NCI-H2081 (cell line): Measurements from ENCODE around the gene ST7.
"Not testable (repeated sequence)": the region's sequence is repeated elsewhere in the genome, so short reads cannot be mapped to it uniquely, and the experiment has no call there.

Experiments used
- DNase-seq, 2 experiments: peaks; one replicate each; lab custom pipeline; 2025; lab: John Stamatoyannopoulos, UW

The ST7 gene, protein sequence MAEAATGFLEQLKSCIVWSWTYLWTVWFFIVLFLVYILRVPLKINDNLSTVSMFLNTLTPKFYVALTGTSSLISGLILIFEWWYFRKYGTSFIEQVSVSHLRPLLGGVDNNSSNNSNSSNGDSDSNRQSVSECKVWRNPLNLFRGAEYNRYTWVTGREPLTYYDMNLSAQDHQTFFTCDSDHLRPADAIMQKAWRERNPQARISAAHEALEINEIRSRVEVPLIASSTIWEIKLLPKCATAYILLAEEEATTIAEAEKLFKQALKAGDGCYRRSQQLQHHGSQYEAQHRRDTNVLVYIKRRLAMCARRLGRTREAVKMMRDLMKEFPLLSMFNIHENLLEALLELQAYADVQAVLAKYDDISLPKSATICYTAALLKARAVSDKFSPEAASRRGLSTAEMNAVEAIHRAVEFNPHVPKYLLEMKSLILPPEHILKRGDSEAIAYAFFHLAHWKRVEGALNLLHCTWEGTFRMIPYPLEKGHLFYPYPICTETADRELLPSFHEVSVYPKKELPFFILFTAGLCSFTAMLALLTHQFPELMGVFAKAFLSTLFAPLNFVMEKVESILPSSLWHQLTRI

DNA sequence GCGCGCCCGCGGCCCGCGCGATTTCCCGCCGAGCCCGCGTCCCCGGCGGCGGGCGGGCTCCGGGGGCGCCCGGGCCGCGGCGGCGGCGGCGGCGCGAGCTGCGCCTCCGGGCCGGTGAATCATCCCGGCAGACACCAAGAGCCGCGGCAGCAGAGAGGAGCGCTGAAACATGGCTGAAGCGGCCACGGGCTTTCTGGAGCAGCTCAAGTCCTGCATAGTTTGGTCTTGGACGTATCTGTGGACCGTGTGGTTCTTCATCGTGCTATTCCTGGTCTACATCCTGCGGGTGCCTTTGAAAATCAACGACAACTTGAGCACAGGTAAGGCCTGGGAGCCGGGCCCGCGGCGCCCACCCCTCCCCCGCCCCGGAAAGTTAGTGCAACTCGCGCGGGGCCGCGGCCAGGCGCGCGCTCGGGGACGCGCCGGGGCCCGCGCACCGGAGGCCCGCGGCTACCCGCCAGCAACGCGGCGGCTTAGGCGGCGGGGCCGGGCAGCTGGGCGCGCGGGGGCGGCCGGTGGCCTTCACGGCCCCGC, at the start of gene ST7:
ST7 (plus strand) TSS at position 130 of the 534 bp plus-strand sequence; CDS start at position 170, 40 bp downstream.
- DNase-seq: peak; percentile 75 to 82

DNA sequence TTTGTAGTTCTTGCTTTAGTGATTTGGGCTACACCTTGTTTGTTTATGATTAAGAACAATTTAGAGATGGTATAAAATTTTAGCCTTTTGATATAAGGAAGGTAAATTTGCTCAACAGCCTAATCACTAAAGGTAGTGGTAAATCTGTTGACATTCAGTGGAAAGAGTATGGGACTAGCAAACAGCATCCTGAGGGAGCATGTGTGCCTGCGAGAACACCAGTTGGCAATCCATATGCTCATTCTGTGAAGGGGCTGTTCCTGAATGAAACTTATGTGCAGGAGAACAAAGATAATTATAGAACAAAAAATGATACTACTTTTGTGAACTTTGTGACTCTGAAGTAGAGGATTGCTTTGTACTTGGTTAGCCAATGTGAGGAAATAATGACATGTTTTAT, 46.9 kb upstream of the ST7 start:
- no peak for DNase-seq

DNA sequence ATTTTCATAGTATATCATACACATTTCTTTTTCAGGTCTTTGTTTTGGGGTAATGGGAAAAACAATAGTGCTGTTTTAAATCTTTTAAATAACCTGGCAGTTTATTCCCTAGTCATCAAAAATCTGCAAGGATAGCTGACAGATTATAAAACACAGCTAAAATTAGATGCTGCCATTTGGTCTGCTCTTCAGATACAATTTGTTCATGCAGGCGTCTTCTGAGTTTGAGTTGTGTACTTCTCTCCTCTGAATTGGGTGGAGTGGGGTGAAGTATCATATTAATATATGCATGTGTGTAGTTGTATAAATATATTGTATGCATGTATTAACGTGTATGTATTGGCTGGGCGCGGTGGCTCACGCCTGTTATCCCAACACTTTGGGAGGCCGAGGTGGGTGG, 42.9 kb upstream of the ST7 start:
- no peak for DNase-seq

DNA sequence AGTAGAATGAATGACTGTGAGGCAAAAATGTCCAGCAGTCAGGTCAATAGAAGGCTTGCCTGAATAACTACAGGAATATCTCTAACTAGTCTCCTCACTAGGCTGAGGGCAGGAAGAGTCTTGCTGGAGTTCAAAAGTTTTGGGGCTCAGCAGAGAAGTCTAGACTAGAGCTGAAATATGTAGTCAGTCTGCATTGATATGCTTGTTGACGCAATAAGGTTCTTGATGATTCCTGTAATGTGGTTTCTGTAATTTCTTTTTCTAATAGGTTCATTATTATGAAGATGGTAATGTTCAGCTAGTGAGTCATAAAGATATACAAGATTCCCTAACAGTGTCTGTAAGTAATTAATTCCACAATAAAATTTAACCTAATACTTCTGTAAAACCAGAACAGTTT, 41.5 kb upstream of the ST7 start:
- no peak for DNase-seq

DNA sequence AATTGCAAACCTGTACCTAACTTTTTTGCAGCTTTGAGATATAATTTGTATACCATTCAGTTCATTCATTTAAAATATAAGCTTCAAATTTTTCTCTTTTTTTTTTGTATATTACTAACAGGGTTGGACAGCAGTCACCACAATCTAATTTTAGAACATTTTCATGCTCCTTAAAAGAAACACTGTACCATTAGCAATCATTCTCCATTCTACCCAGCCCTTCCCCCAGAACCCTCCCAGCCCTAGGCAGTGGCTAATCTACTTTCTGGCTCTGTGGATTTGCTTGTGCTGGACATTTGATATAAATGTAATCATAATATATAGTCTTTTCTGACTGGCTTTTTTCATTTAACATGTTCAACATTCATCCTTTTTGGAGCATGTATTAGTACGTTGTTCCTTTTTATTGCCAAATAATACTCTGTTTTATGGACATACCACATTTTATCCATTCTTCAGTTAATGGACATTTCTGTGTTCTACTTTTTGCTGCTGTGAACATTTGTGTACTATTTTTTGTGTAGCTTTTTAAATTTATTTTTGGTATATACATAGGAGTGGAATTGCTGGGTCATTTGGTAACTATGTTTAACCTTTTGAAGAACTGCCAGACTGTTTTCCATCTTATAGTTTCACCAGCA, 40.9 kb upstream of the ST7 start:
- no peak for DNase-seq

DNA sequence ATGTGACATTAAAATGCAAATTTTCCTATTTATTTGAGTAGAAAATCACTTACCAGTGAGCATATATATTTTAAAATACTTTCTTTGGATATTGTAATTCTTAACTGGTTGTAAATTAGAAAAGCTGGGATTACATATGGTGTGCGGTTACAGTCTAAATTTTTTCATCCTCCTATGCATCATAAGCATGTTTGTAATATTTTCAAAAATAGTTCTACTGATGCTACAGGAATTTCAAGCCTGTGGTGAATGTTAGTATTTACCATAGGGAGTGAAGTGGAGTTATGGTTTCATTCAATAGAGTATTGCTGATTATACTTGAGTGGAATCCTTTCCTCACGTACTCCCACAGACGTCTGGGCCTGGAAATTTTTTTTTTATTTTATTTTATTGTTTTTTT, 34.6 kb upstream of the ST7 start:
- DNase-seq: no peak

DNA sequence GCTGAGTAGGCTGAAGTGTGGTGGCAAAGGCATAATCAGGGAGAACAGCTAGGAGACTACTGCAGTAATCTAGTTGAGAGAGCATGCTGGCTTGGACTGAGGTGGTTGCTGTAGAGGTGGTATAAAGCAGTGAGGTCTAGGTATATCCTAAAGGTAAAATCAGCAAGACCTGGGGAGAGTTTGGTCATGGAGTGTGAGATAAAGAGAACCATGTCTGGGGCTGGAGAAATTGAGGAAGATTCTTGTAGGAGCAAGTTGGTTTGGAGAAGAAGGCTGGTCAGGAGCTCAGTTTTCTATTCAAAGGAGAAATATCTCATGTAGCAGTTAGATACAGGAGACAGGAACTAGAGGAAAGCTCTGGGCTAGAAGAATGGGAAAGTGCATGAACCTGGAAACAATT, 32.9 kb upstream of the ST7 start:
- DNase-seq: no peak

DNA sequence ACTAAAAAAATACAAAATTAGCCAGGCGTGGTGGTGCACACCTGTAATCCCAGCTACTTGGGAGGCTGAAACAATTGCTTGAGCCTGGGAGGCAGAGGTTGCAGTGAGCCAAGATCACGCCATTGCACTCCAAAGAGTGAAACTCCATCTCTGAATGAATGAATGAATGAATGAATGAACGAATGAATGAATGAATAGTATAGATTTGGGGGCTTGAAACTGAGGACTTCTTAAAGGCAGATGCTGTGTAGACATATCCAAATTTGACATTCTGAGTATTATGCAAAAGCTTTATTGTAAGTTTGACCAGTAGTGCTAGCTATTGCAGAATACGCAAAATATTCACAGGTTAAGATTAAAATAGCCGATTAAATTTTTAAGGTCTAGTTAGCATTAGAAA, 30.8 kb upstream of the ST7 start:
- DNase-seq: no peak

DNA sequence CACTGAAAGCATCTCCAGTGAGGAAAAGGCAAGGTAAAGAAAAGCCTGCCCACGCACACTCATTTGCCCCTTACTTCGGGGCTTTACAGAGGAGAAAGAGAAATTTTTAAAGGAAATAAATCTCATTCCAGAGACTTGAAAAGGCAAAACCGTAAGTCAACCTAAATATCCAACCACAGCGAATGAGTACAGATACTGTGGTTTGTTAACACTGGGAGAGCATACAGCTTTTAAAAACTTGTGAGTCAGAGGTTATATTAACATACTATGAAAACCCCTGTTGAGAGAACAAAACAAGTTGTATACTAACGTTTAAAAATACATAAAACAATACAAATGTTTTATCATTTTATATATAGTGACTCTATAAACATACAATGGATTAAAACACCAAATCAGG, 28.6 kb upstream of the ST7 start:
- no peak for DNase-seq

DNA sequence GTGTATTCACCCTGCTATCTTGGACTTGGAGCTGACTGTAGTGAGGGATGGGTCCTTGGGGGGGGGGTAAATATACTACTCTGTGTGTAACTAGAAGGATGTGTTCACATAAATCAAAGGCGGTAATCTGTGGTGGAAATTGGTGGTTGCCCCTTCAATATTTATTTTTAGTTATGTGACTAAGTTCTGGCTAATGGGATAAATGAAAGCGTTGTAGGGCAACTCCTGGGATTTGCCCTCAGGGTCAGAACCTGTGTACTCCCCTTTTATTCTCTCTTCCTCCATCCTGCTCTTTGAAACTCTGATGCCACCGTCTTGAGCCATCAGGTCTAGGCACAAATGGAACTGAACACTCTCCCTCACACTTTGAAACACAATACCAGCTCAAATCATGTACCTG, 24.3 kb upstream of the ST7 start:
- DNase-seq: no peak

DNA sequence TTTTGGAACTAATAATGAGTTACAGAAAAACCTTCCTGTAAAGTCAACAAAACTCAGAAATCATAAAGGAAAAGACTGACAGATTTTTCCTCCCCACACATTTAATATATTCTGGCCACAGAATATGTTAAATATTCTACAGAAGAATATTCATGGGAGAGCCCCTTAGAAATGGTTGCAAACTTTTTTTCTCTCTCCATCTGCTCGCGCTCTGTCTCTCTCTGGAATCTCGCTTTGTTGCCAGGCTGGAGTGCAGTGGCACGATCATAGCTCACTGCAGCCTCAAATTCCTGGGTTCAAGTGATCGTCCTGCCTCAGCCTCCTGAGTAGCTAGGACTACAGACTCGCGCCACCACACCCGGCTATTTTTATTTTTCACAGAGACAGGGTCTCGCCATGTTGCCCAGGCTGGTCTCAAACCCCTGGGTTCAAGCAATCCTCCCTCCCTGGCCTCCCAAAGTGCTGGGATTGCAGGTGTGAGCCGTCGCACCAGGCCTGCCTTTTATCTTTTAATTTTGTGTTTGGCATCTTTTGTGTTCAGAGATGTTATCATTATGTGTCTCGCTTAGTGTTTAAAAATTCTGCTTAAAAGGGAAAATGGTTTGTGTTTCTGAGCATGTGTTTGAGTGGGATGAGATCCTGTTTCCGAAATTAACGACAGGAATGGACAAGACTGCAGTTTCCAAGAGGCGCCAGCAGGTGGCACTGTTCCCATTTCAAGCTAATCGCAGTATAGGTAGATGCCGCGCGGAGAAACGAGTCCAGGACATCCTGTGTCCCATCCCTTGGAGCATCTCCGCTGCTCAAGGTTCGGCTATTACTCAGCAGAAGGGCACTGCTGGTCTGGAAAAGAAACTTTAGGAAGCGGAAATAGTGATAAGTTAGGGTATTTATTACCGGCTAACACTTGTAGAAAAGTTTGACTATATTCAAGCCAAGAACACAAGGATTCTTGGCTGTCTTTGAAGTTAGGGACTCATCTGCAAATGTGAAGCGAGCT, 23.1 kb upstream of the ST7 start:
- peak; percentile 84 to 88 for DNase-seq

DNA sequence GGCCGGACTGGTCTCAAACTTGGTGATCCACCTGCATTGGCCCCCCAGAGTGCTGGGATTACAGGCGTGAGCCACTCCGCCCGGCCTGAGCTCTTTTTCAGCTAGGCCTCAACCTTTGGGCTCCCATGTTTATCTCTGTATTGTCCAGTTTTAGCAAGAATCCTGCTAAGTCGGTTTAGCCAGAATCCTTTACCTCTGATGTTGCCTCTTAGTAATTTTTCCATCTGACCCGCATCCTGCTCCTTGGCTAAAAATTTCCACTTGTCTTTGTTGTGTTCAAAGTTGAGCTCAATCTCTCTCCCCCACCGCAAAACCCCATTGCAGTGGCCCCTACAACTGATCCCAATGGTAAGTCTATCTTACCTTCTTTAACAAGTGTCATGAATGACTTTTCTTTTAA, 20.7 kb upstream of the ST7 start:
- no peak for DNase-seq

DNA sequence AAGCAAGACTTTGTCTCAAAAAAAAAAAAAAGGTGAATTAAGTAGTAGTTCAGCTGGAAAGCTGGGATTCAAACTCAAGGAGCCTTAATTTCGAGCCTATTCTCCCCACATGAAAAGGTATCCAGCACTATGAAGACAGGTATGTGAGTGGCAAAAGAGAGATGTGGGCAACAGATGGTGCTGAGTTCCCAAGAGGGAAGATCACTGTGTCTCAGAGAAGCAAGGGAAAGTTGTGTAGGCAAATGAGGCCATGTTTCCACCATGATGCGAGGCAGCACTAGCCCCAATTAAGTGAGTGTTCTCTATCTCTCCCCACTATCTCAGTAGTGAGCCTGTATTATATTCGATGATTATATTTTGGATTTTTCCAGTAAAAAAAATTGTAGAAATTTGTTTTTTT, 19.8 kb upstream of the ST7 start:
- DNase-seq: no peak

DNA sequence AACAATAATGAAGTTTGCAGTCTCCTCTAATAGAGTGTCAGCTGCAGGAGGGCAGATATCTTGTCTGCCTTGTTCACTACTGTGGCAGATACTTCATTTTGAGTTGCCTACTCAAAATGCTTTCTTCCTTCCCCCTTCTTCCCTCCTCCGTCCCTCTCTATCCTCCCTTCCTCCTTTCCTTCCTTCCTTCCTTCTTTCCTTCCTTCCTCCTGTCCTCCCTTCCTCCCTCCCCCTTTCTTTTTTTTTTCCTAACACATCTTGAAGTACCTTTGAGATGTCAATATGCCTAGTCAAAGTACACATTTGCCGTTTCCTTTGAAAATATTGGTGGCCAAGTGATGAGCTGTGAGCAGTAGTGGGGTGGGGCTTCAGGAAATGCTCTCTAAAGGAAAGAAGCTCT, 18.7 kb upstream of the ST7 start:
- no peak for DNase-seq

DNA sequence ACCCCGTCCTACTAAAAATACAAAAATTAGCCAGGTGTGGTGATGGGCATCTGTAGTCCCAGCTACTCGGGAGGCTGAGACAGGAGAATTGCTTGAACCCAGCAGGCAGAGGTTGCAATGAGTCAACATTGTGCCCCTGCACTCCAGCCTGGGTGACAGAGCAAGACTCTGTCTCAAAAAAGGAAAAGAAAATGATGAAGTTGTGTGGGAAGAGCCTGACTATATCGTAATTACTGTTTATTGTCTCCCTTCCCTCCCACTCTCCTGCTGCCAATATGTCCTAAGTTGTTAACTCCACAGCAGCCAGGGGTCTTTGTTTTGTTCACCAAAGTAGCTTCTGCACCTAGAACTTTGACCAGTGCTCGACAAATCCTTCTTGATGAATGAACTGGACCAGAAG, 16.5 kb upstream of the ST7 start:
- DNase-seq: not testable (repeated sequence)

DNA sequence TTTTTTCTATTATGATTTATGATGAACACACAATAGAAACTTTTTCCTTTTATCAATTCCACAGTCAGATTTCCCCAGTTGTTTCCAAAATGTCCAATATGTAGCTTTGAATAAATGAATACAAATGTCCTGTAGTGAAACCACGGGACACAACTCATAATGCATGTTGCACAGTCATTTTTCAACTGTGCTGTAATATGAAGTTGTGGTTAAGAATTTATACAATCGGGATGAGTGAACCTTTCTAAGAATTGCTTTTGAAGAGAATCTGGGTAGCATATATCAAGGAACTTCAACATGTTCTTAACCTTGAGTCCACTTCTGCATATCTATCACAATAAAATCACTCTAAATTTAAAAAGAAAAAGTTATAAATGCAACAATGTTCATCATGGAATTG, 14.6 kb upstream of the ST7 start:
- no peak for DNase-seq

DNA sequence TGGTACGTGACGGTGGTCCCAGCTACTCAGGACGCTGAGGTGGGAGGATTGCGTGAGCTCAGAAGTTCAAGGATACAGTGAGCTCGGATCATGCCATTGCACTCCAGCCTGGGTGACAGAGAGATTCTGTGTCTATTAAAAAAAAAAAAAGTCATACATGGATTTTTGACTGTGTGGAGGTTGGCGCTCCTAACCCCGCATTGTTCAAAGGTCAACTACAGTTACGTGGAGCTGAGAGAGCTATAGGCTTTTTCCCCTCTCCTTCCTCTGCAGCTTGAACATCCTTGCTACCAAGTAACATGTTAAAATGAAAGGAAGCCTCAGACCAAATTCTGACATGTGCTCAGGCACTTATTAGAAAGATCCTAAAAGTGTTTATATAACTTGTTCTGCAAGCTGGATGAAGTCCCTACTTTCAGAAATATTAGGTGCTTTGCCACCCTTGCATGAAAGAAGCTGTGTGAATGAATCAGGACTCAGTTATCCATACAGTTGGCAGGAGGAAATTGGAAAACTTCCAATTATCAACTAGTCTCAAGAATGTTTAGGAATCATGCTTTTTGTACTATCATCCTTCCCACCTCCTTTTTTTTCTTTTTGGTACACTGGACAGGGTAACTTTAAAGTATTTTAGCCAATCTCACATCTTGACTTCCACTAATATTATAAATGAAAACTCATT, 12.5 kb upstream of the ST7 start:
- no peak for DNase-seq

DNA sequence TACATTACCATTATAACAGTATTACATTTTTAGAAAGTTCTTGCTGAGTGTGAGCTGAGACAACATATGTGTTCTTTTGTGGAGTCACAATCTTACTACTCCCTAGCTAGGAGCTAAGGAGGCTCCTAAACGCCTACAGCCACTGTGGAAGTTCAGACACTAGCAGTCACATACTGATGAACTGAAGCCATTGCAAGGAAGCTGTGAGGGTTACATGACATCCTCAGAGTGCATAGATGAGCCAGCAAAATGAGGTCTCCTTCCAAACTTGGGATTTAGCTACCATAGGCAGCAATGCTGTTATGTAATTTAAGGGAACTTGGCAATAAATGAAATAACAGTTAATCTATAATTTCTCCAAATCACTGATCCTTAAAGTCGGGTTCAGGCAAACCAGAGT, 10.8 kb upstream of the ST7 start:
- no peak for DNase-seq

DNA sequence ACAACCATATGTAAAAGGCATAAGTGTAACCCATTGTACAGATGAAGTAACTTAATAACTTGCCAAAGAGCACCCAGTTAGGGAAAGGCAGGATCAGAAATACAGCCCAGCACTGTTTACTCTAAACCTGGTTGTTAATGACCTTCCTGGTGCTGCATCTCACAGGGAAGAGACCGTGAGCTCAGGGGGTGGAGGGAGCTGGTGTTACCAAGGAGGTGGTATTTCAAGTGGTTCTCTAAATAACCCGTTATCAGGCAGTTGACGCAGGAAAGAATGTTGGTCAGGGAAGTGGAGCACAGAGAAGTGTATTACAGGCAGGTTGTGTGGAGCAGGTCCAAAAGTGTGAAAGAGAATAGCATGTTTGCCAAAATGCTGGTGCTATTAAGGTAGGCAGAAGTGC, 4.4 kb upstream of the ST7 start:
- DNase-seq: peak in 1 of 2 experiments; percentile 52

DNA sequence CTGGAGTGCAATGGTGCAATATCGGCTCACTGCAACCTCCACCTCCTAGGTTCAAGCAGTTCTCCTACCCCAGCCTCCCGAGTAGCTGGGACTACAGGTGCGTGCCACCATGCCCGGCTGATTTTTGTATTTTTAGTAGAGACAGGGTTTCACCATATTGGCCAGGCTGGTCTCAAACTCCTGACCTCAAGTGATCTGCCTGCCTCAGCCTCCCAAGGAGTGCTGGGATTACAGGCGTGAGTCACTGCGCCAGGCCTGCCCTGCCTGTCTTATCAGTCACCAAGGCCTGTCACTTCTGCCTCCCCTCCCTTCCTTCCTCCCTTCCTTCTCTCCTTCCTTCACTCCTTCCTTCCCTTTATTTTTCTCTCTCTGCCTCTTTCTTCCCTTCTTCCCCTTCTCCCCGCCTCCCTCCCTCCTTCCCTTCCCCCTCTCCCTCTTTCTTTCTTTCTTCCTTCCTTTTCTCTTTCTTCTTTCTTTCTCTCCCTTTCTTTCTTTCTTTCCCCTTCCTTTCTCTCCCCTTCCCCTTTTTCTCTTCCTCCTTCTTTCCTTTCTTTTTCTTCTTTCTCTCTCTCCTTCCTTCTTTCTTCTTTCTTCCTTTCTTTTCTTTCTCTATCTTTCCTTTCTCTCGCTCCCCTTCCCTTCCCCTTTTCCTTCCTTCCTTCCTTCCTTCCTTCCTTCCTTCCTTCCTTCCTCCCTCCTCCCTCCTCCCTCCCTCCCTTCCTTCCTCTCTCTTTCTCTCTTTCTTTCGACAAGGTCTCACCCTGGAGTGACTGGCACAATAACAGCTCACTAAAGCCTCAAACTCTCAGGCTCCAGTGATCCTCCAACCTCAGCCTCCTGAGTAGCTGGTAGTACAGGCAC, 3.1 kb upstream of the ST7 start:
- DNase-seq: no peak
